SU-DHL-6 (cell line): Measurements from ENCODE around the gene ARHGAP27.

Experiments
- H2AFZ ChIP-seq: fragments of 200-600 bp; sonication (generic); 2 replicates; pipeline ENCODE4 v1.6.1; 2014; ENCODE audit warnings: low read depth, mild to moderate bottlenecking, moderate library complexity, mixed read lengths, antibody characterized with exemption, low read length; ENCODE audit not compliant: severe bottlenecking
- H3F3A ChIP-seq: fragments of 200-600 bp; shearing (Covaris generic); 2 replicates; pipeline ENCODE4 v1.6.0; 2016; ENCODE audit warnings: antibody characterized with exemption, mild to moderate bottlenecking; ENCODE audit not compliant: insufficient read depth
- H3K27ac ChIP-seq: fragments of 200-600 bp; sonication (generic); 2 replicates; pipeline ENCODE4 v1.5.1; 2016; ENCODE audit warnings: low read depth, mild to moderate bottlenecking, low read length, moderate library complexity, mixed read lengths
- H3K27me3 ChIP-seq: fragments of 200-600 bp; sonication (generic), shearing (Covaris generic); 2 replicates; pipeline ENCODE4 v1.6.0; 2014; ENCODE audit warnings: mild to moderate bottlenecking, low read length
- H3K36me3 ChIP-seq: fragments of 200-600 bp; sonication (generic); 2 replicates; pipeline ENCODE4 v1.6.1; 2014; ENCODE audit warnings: mild to moderate bottlenecking, low read length, mixed read lengths
- H3K4me2 ChIP-seq: fragments of 300-600, 200-600 bp; shearing (Covaris generic), sonication (generic); 2 replicates; pipeline ENCODE4 v1.6.0; 2014; ENCODE audit warnings: low read length, low read depth, mild to moderate bottlenecking; ENCODE audit not compliant: poor library complexity, severe bottlenecking
- H3K4me3 ChIP-seq: fragments of 200-600 bp; sonication (generic); 2 replicates; pipeline ENCODE4 v1.5.1; 2014; ENCODE audit warnings: antibody characterized with exemption, low read length, mild to moderate bottlenecking, mixed read lengths; ENCODE audit not compliant: insufficient read depth, poor library complexity, severe bottlenecking
- H3K79me2 ChIP-seq: fragments of 200-600 bp; sonication (generic); 2 replicates; pipeline ENCODE4 v1.6.1; 2014; ENCODE audit warnings: mild to moderate bottlenecking, low read length, moderate library complexity; ENCODE audit not compliant: insufficient read depth
- H3K9ac ChIP-seq: fragments of 200-600 bp; sonication (generic); 2 replicates; pipeline ENCODE4 v1.7.0; 2014; ENCODE audit warnings: mild to moderate bottlenecking, low read length
- H3K9me2 ChIP-seq: fragments of 200-600 bp; sonication (generic); replicated peaks from 2 replicates; pipeline ENCODE4 v1.6.1; 2014; ENCODE audit warnings: low read length; ENCODE audit not compliant: insufficient read depth
- H3K9me3 ChIP-seq: fragments of 200-600 bp; sonication (generic); 2 replicates; pipeline ENCODE4 v1.6.1; 2014; ENCODE audit warnings: low read length, mixed read lengths; ENCODE audit not compliant: insufficient read depth
- H4K20me1 ChIP-seq: fragments of 200-600 bp; sonication (generic); 2 replicates; pipeline ENCODE4 v1.6.1; 2014; ENCODE audit warnings: low read depth, mild to moderate bottlenecking, antibody characterized with exemption, low read length, moderate library complexity, mixed read lengths
- EZH2phosphoT487 ChIP-seq: fragments of 200-600 bp; sonication (generic), shearing (Covaris generic); conservative IDR thresholded peaks from 2 replicates; pipeline ENCODE4 v1.6.1; 2018; ENCODE audit warnings: mild to moderate bottlenecking, antibody characterized with exemption, low read length, moderate library complexity, mixed read lengths
- TF ChIP-seq, protein P1 (sequence below): fragments of 200-600 bp; sonication (generic); IDR thresholded peaks from one replicate; pipeline ENCODE4 v1.5.1; 2017; ENCODE audit warnings: antibody characterized with exemption, mild to moderate bottlenecking, low read length, moderate library complexity; ENCODE audit not compliant: insufficient read depth, poor library complexity, severe bottlenecking

The ARHGAP27 gene

DNA sequence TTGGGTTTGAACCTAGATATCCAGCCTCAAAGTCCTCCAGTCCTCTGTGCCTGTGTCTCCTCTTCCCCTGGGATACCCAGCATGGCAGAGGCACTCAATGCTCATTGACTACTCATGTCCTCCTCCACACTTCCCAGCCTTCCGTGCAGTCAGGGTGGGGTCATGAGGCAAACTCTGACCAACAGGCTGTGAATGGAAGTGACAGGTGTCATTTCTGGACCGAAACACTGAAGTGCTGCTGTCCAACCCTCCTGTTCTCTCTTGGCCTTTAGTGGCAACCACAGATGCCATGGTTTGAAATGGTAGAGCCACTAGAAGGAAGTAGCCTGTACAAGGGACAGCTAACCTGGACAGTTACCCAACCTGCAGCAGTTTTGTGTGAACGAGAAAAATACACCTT, 69.2 kb downstream of the ARHGAP27 start:
- no peaks in the 10 kb centered on the region for H3K36me3 ChIP-seq
- no peaks in the 10 kb centered on the region for H3F3A ChIP-seq
- H4K20me1 ChIP-seq: no peaks in the 10 kb centered on the region
- no peaks in the 10 kb centered on the region for H3K9me2 ChIP-seq
- no peak overlapping the region for H3K4me3 ChIP-seq
- TF ChIP-seq, protein P1, sequence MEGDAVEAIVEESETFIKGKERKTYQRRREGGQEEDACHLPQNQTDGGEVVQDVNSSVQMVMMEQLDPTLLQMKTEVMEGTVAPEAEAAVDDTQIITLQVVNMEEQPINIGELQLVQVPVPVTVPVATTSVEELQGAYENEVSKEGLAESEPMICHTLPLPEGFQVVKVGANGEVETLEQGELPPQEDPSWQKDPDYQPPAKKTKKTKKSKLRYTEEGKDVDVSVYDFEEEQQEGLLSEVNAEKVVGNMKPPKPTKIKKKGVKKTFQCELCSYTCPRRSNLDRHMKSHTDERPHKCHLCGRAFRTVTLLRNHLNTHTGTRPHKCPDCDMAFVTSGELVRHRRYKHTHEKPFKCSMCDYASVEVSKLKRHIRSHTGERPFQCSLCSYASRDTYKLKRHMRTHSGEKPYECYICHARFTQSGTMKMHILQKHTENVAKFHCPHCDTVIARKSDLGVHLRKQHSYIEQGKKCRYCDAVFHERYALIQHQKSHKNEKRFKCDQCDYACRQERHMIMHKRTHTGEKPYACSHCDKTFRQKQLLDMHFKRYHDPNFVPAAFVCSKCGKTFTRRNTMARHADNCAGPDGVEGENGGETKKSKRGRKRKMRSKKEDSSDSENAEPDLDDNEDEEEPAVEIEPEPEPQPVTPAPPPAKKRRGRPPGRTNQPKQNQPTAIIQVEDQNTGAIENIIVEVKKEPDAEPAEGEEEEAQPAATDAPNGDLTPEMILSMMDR: no peak
- no peak for TF ChIP-seq EZH2phosphoT487
- no peaks in the 10 kb centered on the region for H3K27me3 ChIP-seq
- H3K9ac ChIP-seq: no peak overlapping the region
- H3K4me2 ChIP-seq: no peak overlapping the region
- no peaks in the 10 kb centered on the region for H3K79me2 ChIP-seq
- no peak overlapping the region for H3K27ac ChIP-seq
- H3K9me3 ChIP-seq: no peaks in the 10 kb centered on the region
- H2AFZ ChIP-seq: no peak overlapping the region

DNA sequence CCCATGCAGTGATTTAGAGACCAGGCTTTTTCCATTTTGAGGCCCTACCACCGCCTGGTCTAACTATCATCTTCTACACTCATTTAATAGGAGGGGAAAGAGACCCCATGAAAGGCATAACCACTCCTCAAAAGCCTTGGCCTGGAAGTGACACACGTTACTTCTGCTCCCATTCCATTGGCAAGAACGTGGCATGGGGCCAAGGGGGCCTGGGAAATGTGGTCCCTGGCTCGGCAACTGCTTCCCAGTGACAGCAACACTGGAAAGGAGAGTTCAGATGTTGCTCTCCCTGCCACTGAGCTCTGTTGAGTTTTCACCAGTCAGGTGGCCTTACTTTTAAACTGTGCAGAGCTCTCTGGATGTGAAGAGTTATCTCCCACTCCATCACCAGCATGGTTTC, 70.7 kb downstream of the ARHGAP27 start:
- no peak overlapping the region for H2AFZ ChIP-seq
- no peak overlapping the region for H3K4me3 ChIP-seq
- H3K27me3 ChIP-seq: no peaks in the 10 kb centered on the region
- no peaks in the 10 kb centered on the region for H3K9me2 ChIP-seq
- no peaks in the 10 kb centered on the region for H3K36me3 ChIP-seq
- H3F3A ChIP-seq: no peaks in the 10 kb centered on the region
- H3K79me2 ChIP-seq: no peaks in the 10 kb centered on the region
- no peak overlapping the region for H3K27ac ChIP-seq
- H3K9ac ChIP-seq: no peak overlapping the region
- TF ChIP-seq, protein P1: no peak
- no peak for TF ChIP-seq EZH2phosphoT487
- no peak overlapping the region for H3K4me2 ChIP-seq
- no peaks in the 10 kb centered on the region for H4K20me1 ChIP-seq
- no peaks in the 10 kb centered on the region for H3K9me3 ChIP-seq

DNA sequence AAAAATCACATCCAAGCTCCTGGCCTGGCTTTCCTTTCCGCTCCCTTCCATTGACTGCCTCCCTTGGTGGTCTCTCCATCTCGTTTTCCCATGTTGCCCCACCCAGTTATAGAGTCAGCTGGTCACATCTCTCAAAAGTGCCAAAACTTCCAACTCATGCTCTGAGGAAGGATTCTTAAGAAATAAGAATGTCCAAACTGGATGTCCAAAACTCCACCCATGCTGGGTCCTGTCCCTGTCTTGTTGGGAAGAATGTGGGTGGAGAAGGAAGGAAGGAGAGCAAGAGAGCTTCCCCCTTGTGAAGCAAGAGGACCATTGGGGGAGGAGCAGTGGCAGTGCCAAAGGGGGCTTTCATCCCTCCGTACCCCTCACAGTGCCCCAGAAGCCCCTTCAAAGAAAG, 71.2 kb downstream of the ARHGAP27 start:
- Histone ChIP-seq H3K27me3 (no peaks in the 10 kb centered on the region), H3K4me2 (no peak overlapping the region), H3K4me3 (no peak overlapping the region), H3F3A (no peaks in the 10 kb centered on the region), H3K36me3 (no peaks in the 10 kb centered on the region), H3K9me2 (no peaks in the 10 kb centered on the region), H2AFZ (no peak overlapping the region), H4K20me1 (no peaks in the 10 kb centered on the region), H3K79me2 (no peaks in the 10 kb centered on the region), H3K27ac (no peak overlapping the region), H3K9me3 (no peaks in the 10 kb centered on the region), H3K9ac (no peak overlapping the region)
- TF ChIP-seq EZH2phosphoT487: no peak
- TF ChIP-seq, protein P1: no peak
